HG03103 (cell line): ENCODE results near the gene PCBP3.

Source experiments
- ATAC-seq: cut with Tn5 transposase; IDR thresholded peaks from one replicate; pipeline ENCODE4 v1.9.1; 2021; ENCODE audit warnings: low read depth; ENCODE audit not compliant: unreplicated experiment

Gene PCBP3

GRCh38 chr21:45853703-45854342, 210.3 kb downstream of the PCBP3 start:
- no peak for ATAC-seq

GRCh38 chr21:45854690-45855247, 211.2 kb downstream of the PCBP3 start:
- no peak for ATAC-seq

GRCh38 chr21:45855248-45855811, 211.8 kb downstream of the PCBP3 start:
- ATAC-seq, result no peak

GRCh38 chr21:45856442-45856841, 212.9 kb downstream of the PCBP3 start:
- ATAC-seq, result no peak

- no peak for ATAC-seq
Observed at GRCh38 chr21:45856906-45857305, 213.4 kb downstream of the PCBP3 start.

GRCh38 chr21:45857761-45858160, 214.2 kb downstream of the PCBP3 start:
- no peak for ATAC-seq

GRCh38 chr21:45858180-45858579, 214.7 kb downstream of the PCBP3 start:
- ATAC-seq, result no peak

GRCh38 chr21:45859041-45859761, 215.7 kb downstream of the PCBP3 start:
- no peak for ATAC-seq

GRCh38 chr21:45859762-45860357, 216.3 kb downstream of the PCBP3 start:
- no peak for ATAC-seq

- ATAC-seq, result no peak
Observed at GRCh38 chr21:45860493-45861155, 217.1 kb downstream of the PCBP3 start.

GRCh38 chr21:45861156-45861870, 217.8 kb downstream of the PCBP3 start:
- no peak for ATAC-seq

GRCh38 chr21:45862543-45863207, 219.2 kb downstream of the PCBP3 start:
- ATAC-seq, result no peak

- no peak for ATAC-seq
Observed at GRCh38 chr21:45863267-45863666, 219.7 kb downstream of the PCBP3 start.

- ATAC-seq, result no peak
Observed at GRCh38 chr21:45863751-45864150, 220.2 kb downstream of the PCBP3 start.

GRCh38 chr21:45864436-45864835, 220.9 kb downstream of the PCBP3 start:
- ATAC-seq, result no peak

- ATAC-seq, result no peak
Observed at GRCh38 chr21:45865106-45865835, 221.7 kb downstream of the PCBP3 start.

- no peak for ATAC-seq
Observed at GRCh38 chr21:45866551-45866950, 223.0 kb downstream of the PCBP3 start.

- ATAC-seq, result no peak
Observed at GRCh38 chr21:45867041-45867666, 223.6 kb downstream of the PCBP3 start.
